ENCODE data around the gene TBCEL. TPM values are rescaled to one million over a fixed set of nuclear protein-coding genes. Genes with fewer than 3 reads are reported as not detected.

TBCEL gene
- total RNA-seq (ENCODE audit: unreplicated experiment), result 36.5 TPM
- long read RNA-seq, result 0 reads

DNA sequence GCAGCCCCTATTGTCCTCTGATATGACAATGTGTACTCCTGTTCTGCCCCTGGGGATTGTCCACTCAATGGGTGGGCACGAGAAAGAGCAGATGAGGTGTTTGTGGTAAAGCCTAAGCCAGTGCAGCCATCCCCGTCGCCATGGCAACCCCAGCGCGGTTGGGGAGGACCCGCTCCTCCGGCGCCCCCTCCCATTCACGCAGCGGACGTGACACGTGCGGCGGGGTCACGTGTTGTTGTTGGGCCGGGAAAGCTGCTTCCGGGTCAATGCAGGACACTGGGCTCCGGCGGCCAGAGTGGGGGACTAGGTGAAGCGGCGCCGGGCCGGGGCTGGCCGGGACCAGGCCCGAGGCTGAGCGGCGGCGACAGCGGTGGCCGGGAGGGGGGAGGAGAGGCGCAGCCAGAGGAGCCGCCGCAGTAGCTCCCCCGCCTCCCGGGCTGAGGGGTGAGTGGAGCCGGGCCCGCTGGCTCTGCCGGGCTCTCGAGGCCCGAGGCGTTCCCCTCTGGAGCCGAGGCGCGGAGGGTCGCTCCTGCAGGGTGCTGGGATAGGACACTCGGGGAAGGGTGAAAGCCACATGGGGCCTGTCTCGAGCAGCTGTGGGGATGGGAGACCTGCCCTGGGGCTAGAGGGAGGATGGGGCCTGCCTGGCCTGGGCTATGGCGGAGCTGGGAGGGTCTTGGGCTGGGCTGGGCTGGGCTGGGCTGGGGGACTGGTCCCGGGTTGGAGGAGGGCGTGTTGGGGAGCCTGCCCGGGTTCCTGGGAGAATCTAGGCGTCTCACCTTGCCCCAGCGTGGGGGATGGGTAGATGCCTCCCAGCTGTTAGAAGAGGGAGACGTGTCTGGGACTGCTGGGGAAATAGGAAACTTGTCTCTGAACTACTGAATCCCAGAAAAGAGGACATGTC lies at the start of gene TBCEL:
TBCEL (plus strand) TSS at position 255 of the 904 bp plus-strand sequence. CDS start 21,589 bp downstream, outside the sequence.
- H3K9me3 Mint-ChIP-seq (ENCODE audit: unreplicated experiment), result no peaks in the 10 kb centered on the region
- peaks cover 2% of the 10 kb centered on the region for H3K27me3 Mint-ChIP-seq (ENCODE audit: unreplicated experiment)
- TF ChIP-seq, protein P1, sequence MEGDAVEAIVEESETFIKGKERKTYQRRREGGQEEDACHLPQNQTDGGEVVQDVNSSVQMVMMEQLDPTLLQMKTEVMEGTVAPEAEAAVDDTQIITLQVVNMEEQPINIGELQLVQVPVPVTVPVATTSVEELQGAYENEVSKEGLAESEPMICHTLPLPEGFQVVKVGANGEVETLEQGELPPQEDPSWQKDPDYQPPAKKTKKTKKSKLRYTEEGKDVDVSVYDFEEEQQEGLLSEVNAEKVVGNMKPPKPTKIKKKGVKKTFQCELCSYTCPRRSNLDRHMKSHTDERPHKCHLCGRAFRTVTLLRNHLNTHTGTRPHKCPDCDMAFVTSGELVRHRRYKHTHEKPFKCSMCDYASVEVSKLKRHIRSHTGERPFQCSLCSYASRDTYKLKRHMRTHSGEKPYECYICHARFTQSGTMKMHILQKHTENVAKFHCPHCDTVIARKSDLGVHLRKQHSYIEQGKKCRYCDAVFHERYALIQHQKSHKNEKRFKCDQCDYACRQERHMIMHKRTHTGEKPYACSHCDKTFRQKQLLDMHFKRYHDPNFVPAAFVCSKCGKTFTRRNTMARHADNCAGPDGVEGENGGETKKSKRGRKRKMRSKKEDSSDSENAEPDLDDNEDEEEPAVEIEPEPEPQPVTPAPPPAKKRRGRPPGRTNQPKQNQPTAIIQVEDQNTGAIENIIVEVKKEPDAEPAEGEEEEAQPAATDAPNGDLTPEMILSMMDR (IDR thresholded peaks at IDR 0.05; ENCODE audit: partially characterized antibody, unreplicated experiment), result no peak
- peak; percentile 99 for DNase-seq
- H3K27ac Mint-ChIP-seq (ENCODE audit: unreplicated experiment), result peak within 1 kb of the TSS; percentile 75
- peaks cover 13% of the 10 kb centered on the region for H3K4me1 Mint-ChIP-seq (ENCODE audit: low read depth, unreplicated experiment)
- H3K36me3 Mint-ChIP-seq (ENCODE audit: unreplicated experiment), result no peaks in the 10 kb centered on the region
- H3K4me3 Mint-ChIP-seq (ENCODE audit: unreplicated experiment), result peak within 1 kb of the TSS; percentile 90

DNA sequence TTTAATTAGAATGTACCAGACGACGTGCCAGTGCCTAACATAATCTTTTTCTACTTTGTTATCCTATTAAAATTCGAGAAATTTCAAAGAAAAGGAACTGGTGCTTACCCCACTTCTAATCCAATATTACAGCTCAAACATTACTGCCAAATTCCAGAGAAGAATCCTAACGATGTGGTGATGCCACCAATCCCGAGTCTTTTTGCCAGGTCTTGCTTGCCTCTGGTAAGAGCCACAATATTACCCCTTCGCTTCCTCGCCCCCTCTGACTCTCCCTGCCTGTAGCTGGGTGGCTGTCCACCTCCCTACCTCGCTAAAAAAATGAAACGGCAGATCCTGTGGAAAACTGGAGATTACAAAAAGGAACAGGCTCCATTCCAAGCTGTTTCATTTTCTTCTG lies 49.4 kb upstream of the TBCEL start:
- DNase-seq, result no peak
- TF ChIP-seq, protein P1 (IDR thresholded peaks at IDR 0.05; ENCODE audit: partially characterized antibody, unreplicated experiment), result no peak
- Mint-ChIP-seq H3K4me1 (ENCODE audit: low read depth, unreplicated experiment) (peaks cover 1% of the 10 kb centered on the region), H3K9me3 (ENCODE audit: unreplicated experiment) (peaks cover 2% of the 10 kb centered on the region), H3K4me3 (ENCODE audit: unreplicated experiment) (no peak overlapping the region), H3K36me3 (ENCODE audit: unreplicated experiment) (peaks cover 2% of the 10 kb centered on the region), H3K27me3 (ENCODE audit: unreplicated experiment) (peaks cover 2% of the 10 kb centered on the region), H3K27ac (ENCODE audit: unreplicated experiment) (no peak overlapping the region)

GRCh38 chr11:120974965-120975364 lies 48.9 kb upstream of the TBCEL start:
- Mint-ChIP-seq H3K27ac (ENCODE audit: unreplicated experiment) (no peak overlapping the region), H3K9me3 (ENCODE audit: unreplicated experiment) (no peaks in the 10 kb centered on the region), H3K27me3 (ENCODE audit: unreplicated experiment) (peaks cover 2% of the 10 kb centered on the region), H3K4me3 (ENCODE audit: unreplicated experiment) (no peak overlapping the region), H3K36me3 (ENCODE audit: unreplicated experiment) (no peaks in the 10 kb centered on the region), H3K4me1 (ENCODE audit: low read depth, unreplicated experiment) (peaks cover 1% of the 10 kb centered on the region)
- TF ChIP-seq, protein P1 (IDR thresholded peaks at IDR 0.05; ENCODE audit: partially characterized antibody, unreplicated experiment), result no peak
- no peak for DNase-seq

- Mint-ChIP-seq H3K27ac (ENCODE audit: unreplicated experiment) (no peak overlapping the region), H3K4me1 (ENCODE audit: low read depth, unreplicated experiment) (peaks cover 1% of the 10 kb centered on the region), H3K4me3 (ENCODE audit: unreplicated experiment) (no peak overlapping the region), H3K9me3 (ENCODE audit: unreplicated experiment) (no peaks in the 10 kb centered on the region), H3K36me3 (ENCODE audit: unreplicated experiment) (no peaks in the 10 kb centered on the region), H3K27me3 (ENCODE audit: unreplicated experiment) (peaks cover 2% of the 10 kb centered on the region)
- DNase-seq, result no peak
- TF ChIP-seq, protein P1 (IDR thresholded peaks at IDR 0.05; ENCODE audit: partially characterized antibody, unreplicated experiment), result no peak
Observed at GRCh38 chr11:120977266-120978137, 46.4 kb upstream of the TBCEL start.
